ENCODE data around the gene TMSB10. TPM values are rescaled to one million over a fixed set of nuclear protein-coding genes. Genes with fewer than 3 reads are reported as not detected.

The TMSB10 gene
- total and polyA plus RNA-seq, 4 donors = 225 to 518 (median 256) TPM

DNA sequence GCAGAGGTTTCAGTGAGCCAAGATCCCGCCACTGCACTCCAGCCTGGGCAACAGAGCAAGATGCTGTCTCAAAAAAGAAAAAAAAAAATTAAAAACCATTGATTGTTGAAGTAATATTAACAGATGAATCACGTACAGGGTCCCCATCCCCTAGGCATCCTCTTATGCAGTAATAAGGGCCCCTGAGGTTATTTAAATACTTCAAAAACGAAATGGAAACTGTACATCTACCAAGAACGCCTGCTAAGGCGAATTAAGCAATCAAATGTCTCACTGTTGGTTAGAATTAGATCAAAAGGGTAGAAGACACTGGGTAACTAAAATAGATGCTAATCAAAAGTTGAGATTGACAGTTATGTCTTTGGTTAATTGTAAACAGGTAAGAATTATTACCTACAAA lies 32.1 kb upstream of the TMSB10 start:
- Histone ChIP-seq H3K9ac (ENCODE audit: low read depth in 1 of 2, low read length in 2 of 2) (no peak overlapping the region), H3K27ac (ENCODE audit: low read depth in 1 of 2, low read length in 2 of 2) (no peak overlapping the region), H3K9me3 (ENCODE audit: control insufficient read depth in 4 of 4, low read length in 3 of 4) (no peaks in the 10 kb centered on the region), H3K4me3 (ENCODE audit: low read depth in 1 of 3, low read length in 3 of 3) (no peak overlapping the region), H3K4me1 (ENCODE audit: control insufficient read depth in 4 of 4, insufficient read depth in 4 of 4, low read length in 3 of 4) (peaks cover 0 to 1% (median 0%) of the 10 kb centered on the region in 4 donors), H3K36me3 (ENCODE audit: control insufficient read depth in 4 of 4, insufficient read depth in 3 of 4, low read depth in 1 of 4, low read length in 3 of 4) (no peaks in the 10 kb centered on the region), H3K27me3 (ENCODE audit: control insufficient read depth in 4 of 4, insufficient read depth in 4 of 4, low read length in 3 of 4) (no peaks in the 10 kb centered on the region)
- TF ChIP-seq, protein P1, sequence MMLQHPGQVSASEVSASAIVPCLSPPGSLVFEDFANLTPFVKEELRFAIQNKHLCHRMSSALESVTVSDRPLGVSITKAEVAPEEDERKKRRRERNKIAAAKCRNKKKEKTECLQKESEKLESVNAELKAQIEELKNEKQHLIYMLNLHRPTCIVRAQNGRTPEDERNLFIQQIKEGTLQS (IDR thresholded peaks at IDR 0.05) = no peak
- TF ChIP-seq HNF4A (conservative IDR thresholded peaks at IDR 0.05) (no peak), EGR1 (IDR thresholded peaks at IDR 0.05; ENCODE audit: low read depth in 2 of 2) (no peak), RAD21 (IDR thresholded peaks at IDR 0.05) (no peak), HNF4G (IDR thresholded peaks at IDR 0.05) (no peak), JUND (IDR thresholded peaks at IDR 0.05) (no peak), NR2F2 (IDR thresholded peaks at IDR 0.05) (no peak), FOXA1 (IDR thresholded peaks at IDR 0.05) (no peak), FOXA2 (IDR thresholded peaks at IDR 0.05) (no peak), YY1 (IDR thresholded peaks at IDR 0.05) (no peak), SP1 (IDR thresholded peaks at IDR 0.05) (no peak), GABPA (IDR thresholded peaks at IDR 0.05 in 1 of 2, conservative IDR thresholded peaks at IDR 0.05 in 1 of 2) (no peak), TAF1 (conservative IDR thresholded peaks at IDR 0.05) (no peak), RXRA (IDR thresholded peaks at IDR 0.05) (no peak)
- TF ChIP-seq, protein P2, sequence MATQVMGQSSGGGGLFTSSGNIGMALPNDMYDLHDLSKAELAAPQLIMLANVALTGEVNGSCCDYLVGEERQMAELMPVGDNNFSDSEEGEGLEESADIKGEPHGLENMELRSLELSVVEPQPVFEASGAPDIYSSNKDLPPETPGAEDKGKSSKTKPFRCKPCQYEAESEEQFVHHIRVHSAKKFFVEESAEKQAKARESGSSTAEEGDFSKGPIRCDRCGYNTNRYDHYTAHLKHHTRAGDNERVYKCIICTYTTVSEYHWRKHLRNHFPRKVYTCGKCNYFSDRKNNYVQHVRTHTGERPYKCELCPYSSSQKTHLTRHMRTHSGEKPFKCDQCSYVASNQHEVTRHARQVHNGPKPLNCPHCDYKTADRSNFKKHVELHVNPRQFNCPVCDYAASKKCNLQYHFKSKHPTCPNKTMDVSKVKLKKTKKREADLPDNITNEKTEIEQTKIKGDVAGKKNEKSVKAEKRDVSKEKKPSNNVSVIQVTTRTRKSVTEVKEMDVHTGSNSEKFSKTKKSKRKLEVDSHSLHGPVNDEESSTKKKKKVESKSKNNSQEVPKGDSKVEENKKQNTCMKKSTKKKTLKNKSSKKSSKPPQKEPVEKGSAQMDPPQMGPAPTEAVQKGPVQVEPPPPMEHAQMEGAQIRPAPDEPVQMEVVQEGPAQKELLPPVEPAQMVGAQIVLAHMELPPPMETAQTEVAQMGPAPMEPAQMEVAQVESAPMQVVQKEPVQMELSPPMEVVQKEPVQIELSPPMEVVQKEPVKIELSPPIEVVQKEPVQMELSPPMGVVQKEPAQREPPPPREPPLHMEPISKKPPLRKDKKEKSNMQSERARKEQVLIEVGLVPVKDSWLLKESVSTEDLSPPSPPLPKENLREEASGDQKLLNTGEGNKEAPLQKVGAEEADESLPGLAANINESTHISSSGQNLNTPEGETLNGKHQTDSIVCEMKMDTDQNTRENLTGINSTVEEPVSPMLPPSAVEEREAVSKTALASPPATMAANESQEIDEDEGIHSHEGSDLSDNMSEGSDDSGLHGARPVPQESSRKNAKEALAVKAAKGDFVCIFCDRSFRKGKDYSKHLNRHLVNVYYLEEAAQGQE (IDR thresholded peaks at IDR 0.05) = no peak
- TF ChIP-seq, protein P3, sequence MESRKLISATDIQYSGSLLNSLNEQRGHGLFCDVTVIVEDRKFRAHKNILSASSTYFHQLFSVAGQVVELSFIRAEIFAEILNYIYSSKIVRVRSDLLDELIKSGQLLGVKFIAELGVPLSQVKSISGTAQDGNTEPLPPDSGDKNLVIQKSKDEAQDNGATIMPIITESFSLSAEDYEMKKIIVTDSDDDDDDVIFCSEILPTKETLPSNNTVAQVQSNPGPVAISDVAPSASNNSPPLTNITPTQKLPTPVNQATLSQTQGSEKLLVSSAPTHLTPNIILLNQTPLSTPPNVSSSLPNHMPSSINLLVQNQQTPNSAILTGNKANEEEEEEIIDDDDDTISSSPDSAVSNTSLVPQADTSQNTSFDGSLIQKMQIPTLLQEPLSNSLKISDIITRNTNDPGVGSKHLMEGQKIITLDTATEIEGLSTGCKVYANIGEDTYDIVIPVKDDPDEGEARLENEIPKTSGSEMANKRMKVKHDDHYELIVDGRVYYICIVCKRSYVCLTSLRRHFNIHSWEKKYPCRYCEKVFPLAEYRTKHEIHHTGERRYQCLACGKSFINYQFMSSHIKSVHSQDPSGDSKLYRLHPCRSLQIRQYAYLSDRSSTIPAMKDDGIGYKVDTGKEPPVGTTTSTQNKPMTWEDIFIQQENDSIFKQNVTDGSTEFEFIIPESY (IDR thresholded peaks at IDR 0.05) = no peak
- TF ChIP-seq, protein P4, sequence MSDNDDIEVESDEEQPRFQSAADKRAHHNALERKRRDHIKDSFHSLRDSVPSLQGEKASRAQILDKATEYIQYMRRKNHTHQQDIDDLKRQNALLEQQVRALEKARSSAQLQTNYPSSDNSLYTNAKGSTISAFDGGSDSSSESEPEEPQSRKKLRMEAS (IDR thresholded peaks at IDR 0.05) = no peak
- TF ChIP-seq, protein P5, sequence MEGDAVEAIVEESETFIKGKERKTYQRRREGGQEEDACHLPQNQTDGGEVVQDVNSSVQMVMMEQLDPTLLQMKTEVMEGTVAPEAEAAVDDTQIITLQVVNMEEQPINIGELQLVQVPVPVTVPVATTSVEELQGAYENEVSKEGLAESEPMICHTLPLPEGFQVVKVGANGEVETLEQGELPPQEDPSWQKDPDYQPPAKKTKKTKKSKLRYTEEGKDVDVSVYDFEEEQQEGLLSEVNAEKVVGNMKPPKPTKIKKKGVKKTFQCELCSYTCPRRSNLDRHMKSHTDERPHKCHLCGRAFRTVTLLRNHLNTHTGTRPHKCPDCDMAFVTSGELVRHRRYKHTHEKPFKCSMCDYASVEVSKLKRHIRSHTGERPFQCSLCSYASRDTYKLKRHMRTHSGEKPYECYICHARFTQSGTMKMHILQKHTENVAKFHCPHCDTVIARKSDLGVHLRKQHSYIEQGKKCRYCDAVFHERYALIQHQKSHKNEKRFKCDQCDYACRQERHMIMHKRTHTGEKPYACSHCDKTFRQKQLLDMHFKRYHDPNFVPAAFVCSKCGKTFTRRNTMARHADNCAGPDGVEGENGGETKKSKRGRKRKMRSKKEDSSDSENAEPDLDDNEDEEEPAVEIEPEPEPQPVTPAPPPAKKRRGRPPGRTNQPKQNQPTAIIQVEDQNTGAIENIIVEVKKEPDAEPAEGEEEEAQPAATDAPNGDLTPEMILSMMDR (IDR thresholded peaks at IDR 0.05; ENCODE audit: low read depth, low read length, missing input control) = no peak
- DNase-seq (ENCODE audit: low spot score) = no peak
- 92% methylated on average over 5 of the region's 5 CpGs for WGBS

Measured in liver (tissue), 9 donors.